ENCODE measurements around the gene DPP7.

DNA sequence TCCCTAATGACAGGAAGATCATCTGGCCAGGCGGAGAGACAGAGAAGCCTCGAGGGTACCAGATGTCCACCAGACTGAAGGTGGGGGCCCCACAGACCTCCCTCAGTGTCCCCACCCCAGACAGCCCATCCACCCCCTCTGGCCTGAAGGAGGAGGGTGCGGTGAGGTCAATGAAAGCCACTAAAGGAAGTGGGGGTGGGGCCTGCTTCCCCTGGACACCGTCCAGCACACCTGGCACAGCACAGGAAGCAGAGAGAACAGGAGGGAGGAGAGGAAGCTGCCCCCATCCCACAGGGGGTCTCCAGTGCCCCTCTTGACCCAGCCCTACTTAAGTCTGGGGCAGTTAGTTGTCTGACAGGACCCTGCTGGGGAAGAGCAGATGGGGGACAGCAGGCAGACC is 44.1 kb upstream of the DPP7 start:
- TF ChIP-seq POLR2AphosphoS5 (IDR thresholded peaks at IDR 0.05): no peak
- TF ChIP-seq, protein P1, sequence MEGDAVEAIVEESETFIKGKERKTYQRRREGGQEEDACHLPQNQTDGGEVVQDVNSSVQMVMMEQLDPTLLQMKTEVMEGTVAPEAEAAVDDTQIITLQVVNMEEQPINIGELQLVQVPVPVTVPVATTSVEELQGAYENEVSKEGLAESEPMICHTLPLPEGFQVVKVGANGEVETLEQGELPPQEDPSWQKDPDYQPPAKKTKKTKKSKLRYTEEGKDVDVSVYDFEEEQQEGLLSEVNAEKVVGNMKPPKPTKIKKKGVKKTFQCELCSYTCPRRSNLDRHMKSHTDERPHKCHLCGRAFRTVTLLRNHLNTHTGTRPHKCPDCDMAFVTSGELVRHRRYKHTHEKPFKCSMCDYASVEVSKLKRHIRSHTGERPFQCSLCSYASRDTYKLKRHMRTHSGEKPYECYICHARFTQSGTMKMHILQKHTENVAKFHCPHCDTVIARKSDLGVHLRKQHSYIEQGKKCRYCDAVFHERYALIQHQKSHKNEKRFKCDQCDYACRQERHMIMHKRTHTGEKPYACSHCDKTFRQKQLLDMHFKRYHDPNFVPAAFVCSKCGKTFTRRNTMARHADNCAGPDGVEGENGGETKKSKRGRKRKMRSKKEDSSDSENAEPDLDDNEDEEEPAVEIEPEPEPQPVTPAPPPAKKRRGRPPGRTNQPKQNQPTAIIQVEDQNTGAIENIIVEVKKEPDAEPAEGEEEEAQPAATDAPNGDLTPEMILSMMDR (IDR thresholded peaks at IDR 0.05): no peak

Measured in sigmoid colon (tissue), 4 donors.